ENCODE data around the gene COMMD1. TPM values are rescaled to one million over a fixed set of nuclear protein-coding genes. Genes with fewer than 3 reads are reported as not detected.

The COMMD1 gene
- total RNA-seq, 4 donors from 2014 or later, result 8.5 to 80.7 (median 48.2) TPM

DNA sequence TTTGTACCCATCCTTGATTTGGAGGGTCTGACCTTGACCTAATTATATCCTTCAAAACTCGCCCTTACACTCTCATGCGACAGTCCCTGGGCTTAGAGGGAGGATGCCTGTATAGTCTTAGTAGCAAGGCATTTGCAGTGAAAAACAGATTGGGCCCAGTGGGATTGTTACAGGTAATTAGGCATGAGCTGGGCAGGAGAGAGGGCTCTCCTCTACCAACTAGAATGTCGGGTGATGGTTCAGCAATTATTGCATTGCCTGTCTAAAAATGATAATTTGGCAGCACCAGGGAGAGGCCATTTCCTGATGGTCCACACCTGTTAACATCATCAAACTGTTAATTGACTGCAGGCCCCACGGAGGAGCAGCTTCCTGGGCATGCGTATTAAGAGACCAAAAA lies 32.4 kb downstream of the COMMD1 start:
- H3K9me3 ChIP-seq, result no peaks in the 10 kb centered on the region
- intact Hi-C loops (cut with DNase I; ENCODE audit: low total_unique reads), result no loop called here
- H3K27ac ChIP-seq, result peak overlapping the region in 1 of 2 donors; percentile 41

DNA sequence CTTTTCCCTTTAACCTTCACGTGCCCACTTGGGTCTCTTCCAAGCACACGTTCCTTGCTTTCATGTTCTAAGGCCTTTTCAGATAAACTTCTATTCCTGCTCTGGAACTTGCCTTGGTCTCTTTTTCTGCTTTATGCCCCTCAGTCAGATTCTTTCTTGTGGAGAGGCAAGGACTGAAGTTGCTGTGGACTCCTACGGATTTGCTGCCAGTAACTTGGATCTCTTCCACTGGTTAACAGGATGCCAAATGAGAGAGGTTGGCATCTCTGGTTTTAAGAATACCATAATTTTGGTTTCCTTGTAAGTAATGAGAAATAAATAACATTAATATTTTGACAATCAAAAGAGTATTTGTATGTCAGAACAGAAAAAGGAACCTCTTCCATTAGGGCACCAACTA lies 33.0 kb downstream of the COMMD1 start:
- TF ChIP-seq POLR2A (IDR thresholded peaks at IDR 0.05), result no peak
- TF ChIP-seq, protein P1, sequence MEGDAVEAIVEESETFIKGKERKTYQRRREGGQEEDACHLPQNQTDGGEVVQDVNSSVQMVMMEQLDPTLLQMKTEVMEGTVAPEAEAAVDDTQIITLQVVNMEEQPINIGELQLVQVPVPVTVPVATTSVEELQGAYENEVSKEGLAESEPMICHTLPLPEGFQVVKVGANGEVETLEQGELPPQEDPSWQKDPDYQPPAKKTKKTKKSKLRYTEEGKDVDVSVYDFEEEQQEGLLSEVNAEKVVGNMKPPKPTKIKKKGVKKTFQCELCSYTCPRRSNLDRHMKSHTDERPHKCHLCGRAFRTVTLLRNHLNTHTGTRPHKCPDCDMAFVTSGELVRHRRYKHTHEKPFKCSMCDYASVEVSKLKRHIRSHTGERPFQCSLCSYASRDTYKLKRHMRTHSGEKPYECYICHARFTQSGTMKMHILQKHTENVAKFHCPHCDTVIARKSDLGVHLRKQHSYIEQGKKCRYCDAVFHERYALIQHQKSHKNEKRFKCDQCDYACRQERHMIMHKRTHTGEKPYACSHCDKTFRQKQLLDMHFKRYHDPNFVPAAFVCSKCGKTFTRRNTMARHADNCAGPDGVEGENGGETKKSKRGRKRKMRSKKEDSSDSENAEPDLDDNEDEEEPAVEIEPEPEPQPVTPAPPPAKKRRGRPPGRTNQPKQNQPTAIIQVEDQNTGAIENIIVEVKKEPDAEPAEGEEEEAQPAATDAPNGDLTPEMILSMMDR (IDR thresholded peaks at IDR 0.05), result no peak
- Histone ChIP-seq H3K27ac (peak overlapping the region in 1 of 2 donors; percentile 41), H3K4me3 (no peak overlapping the region), H3K4me1 (peaks cover 0 to 9% of the 10 kb centered on the region in 2 donors), H3K9me3 (no peaks in the 10 kb centered on the region), H3K36me3 (no peaks in the 10 kb centered on the region), H3K27me3 (no peaks in the 10 kb centered on the region)
- intact Hi-C loops (cut with DNase I; ENCODE audit: low total_unique reads), result no loop called here
- no peak for DNase-seq

More for the DNA sequence above, 32.4 kb downstream of the COMMD1 start:
- Histone ChIP-seq H3K4me1 (peaks cover 0 to 9% of the 10 kb centered on the region in 2 donors), H3K36me3 (no peaks in the 10 kb centered on the region), H3K27me3 (no peaks in the 10 kb centered on the region), H3K4me3 (no peak overlapping the region)
- TF ChIP-seq, protein P1 (IDR thresholded peaks at IDR 0.05), result no peak
- no peak for TF ChIP-seq POLR2A (IDR thresholded peaks at IDR 0.05)
- no peak for DNase-seq

DNA sequence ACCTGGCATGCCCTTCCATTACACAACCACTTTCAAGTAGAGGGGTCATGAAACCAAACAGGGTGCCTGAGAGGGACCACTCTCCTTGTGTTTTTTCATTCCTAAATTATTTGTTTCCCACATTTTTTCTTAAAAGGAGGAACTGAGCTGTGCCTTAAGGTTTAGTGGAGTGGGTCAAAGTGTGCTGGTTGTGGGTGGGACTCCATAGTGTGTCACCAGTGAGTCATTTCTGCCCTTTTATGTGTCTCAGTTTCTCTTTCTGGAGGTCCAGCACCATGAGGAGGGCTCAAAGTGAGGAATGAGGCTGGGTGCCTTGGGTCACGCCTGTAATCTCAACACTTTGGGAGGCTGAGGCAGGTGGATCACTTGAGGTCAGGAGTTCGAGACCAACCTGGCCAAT lies 37.8 kb downstream of the COMMD1 start:
- TF ChIP-seq, protein P1 (IDR thresholded peaks at IDR 0.05), result no peak
- no peak for TF ChIP-seq POLR2A (IDR thresholded peaks at IDR 0.05)
- Histone ChIP-seq H3K4me3 (no peak overlapping the region), H3K9me3 (no peaks in the 10 kb centered on the region), H3K4me1 (peaks cover 0 to 3% of the 10 kb centered on the region in 2 donors), H3K27ac (no peak overlapping the region), H3K36me3 (no peaks in the 10 kb centered on the region), H3K27me3 (no peaks in the 10 kb centered on the region)
- no peak for DNase-seq
- intact Hi-C loops (cut with DNase I; ENCODE audit: low total_unique reads), result no loop called here

DNA sequence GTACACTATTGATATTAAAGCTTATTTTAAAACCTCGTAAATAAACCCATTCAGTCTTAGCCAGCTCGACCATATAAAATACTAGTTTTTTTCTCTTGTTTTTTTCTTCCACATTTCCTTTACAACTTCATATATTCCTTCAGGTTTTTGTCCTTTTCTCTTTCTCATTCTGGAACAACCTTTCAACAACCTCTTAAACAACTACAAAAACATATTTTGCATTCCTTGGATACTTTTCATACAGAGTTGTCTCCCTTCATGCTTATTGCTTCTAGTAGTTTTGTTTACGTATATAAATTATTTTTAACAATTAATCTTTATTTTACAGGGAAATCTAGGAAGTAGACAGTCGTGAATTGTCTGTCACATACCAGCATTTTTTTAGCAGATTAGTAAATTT lies 41.2 kb downstream of the COMMD1 start:
- Histone ChIP-seq H3K9me3 (no peaks in the 10 kb centered on the region), H3K27ac (no peak overlapping the region), H3K36me3 (no peaks in the 10 kb centered on the region), H3K4me1 (no peaks in the 10 kb centered on the region), H3K27me3 (no peaks in the 10 kb centered on the region), H3K4me3 (no peak overlapping the region)
- DNase-seq, result no peak
- TF ChIP-seq POLR2A (IDR thresholded peaks at IDR 0.05), result no peak
- TF ChIP-seq, protein P1 (IDR thresholded peaks at IDR 0.05), result no peak
- intact Hi-C loops (cut with DNase I; ENCODE audit: low total_unique reads), result no loop called here

DNA sequence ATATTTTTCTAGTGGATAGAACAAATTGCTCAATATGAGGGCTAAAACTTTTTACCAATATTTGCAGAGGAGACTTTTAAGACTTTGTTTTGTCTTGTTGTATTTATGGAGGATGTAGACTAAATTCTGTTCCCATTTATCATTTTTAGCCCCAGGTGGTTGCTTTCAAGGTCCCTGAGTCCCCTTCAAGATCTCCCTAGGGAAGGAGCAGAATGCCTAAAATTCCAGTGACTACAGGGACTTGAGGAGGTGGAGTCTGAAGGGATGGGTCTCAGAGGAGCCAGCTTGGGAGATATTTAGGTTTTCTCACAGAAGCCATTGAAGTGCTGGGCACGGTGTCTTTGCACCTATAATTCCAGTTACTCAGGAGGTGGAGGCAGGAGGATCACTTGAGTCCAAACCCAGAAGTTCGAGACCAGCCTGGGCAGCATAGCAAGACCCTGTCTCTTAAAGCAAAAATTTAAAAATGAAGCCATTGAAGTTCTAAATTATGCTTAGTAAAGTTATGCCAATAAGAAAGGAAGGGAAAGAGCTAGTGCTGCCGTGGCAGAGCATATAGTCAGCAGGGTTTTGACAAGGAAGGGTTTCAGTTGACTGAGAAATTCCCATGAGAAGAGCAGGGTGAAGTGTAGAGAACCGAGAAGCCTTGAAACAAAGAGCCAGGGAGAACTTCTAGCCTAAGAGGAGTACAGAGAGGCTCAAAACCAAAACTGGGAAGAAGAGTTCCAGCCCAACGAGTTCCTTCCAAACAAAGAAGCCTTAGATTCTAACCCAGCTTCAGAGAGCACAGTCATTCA lies 43.4 kb downstream of the COMMD1 start:
- Histone ChIP-seq H3K9me3 (no peaks in the 10 kb centered on the region), H3K27ac (peak overlapping the region in 1 of 2 donors; percentile 54), H3K4me3 (no peak overlapping the region), H3K4me1 (no peaks in the 10 kb centered on the region), H3K27me3 (no peaks in the 10 kb centered on the region), H3K36me3 (no peaks in the 10 kb centered on the region)
- DNase-seq, result no peak
- no peak for TF ChIP-seq POLR2A (IDR thresholded peaks at IDR 0.05)
- TF ChIP-seq, protein P1 (IDR thresholded peaks at IDR 0.05), result no peak
- intact Hi-C loops (cut with DNase I; ENCODE audit: low total_unique reads), result no loop called here

Measured in uterus (tissue), 4 donors.